ENCODE measurements around the gene CHD9.
"Not testable (repeated sequence)": the region's sequence is repeated elsewhere in the genome, so short reads cannot be mapped to it uniquely, and the experiment has no call there.

Gene CHD9

DNA sequence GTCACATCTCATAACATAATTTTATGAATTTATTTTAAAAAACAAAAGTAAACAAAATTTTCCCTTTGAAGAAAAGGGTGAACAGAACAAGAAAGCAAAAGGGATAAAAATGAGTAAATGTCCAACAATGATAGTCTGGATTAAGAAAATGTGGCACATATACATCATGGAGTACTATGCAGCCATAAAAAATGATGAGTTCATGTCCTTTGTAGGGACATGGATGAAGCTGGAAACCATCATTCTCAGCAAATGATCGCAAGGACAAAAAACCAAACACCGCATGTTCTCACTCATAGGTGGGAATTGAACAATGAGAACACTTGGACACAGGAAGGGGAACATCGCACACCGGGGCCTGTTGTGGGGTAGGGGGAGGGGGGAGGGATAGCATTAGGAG, 3.5 kb upstream of the CHD9 start:
- ATAC-seq: not testable (repeated sequence)

DNA sequence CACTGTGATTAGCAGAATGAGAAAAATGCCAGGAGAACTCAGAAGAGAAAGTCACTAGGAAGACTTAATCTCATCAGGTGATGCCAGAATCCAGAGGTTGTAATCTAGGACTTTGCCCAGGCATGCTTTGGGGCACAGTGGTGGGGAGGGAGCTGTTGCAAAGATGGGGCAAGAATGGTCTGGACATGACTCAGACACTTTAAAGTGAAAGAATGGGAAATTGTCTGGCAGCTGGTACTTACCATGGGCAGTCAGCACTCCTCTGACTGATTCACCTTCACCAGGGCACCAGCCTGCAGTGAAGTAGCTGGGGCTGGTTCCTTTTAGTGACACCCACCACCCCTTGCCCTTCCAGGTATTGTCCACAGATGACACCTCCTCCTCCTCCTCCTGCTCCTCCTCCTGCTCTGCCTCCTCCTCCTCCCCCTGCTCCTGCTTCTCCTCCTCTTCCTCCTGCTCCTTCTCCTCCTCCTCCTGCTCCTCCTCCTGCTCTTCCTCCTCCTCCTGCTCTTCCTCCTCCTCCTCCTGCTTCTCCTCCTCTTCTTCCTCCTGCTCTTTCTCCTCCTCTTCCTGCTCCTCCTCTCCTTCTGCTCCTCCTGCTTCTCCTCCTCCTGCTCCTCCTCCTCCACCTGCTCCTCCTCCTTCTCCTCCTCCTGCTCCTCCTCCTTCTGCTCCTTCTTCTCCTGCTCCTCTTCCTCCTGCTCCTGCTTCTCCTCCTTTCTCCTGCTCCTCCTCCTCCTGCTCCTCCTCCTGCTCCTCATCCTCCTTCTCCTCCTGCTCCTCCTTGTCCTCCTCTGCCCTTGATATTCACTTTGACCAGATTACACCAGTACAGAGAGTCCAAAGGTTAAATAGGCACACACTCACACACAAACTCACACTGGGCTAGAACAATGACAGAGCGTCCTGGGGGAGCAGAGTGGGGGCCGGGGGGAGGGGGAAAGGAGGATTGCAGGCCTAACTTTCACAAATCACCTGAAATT, 2.0 kb upstream of the CHD9 start, which contains the start of gene CHD9NB:
TSS of gene CHD9NB (minus strand) at position 379 of the 983 bp plus-strand sequence. CDS start 8,739 bp downstream, outside the sequence.
- TF ChIP-seq ZFP3 (CRISPR knock-in tag; IDR thresholded peaks at IDR 0.05) (no peak), TOX (CRISPR knock-in tag; IDR thresholded peaks at IDR 0.05; ENCODE audit: borderline replicate concordance) (no peak), OSR1 (CRISPR knock-in tag; IDR thresholded peaks at IDR 0.05) (no peak), ISL1 (CRISPR knock-in tag; IDR thresholded peaks at IDR 0.05) (peak; percentile 59), ZNF8 (CRISPR knock-in tag; IDR thresholded peaks at IDR 0.05) (no peak), TCF4 (CRISPR knock-in tag; IDR thresholded peaks at IDR 0.05; ENCODE audit: borderline replicate concordance) (no peak), ZC3H10 (CRISPR knock-in tag; IDR thresholded peaks at IDR 0.05) (no peak), SNAI2 (CRISPR knock-in tag; IDR thresholded peaks at IDR 0.05) (no peak), ARNTL (CRISPR knock-in tag; IDR thresholded peaks at IDR 0.05; ENCODE audit: borderline replicate concordance, low read depth) (no peak), RARB (CRISPR knock-in tag; IDR thresholded peaks at IDR 0.05) (no peak), ESRRG (CRISPR knock-in tag; IDR thresholded peaks at IDR 0.05) (no peak), GLIS3 (CRISPR knock-in tag; IDR thresholded peaks at IDR 0.05) (no peak), BACH2 (CRISPR knock-in tag; IDR thresholded peaks at IDR 0.05; ENCODE audit: borderline replicate concordance) (no peak), PPARA (CRISPR knock-in tag; IDR thresholded peaks at IDR 0.05; ENCODE audit: borderline replicate concordance) (no peak)
- TF ChIP-seq, protein P1, sequence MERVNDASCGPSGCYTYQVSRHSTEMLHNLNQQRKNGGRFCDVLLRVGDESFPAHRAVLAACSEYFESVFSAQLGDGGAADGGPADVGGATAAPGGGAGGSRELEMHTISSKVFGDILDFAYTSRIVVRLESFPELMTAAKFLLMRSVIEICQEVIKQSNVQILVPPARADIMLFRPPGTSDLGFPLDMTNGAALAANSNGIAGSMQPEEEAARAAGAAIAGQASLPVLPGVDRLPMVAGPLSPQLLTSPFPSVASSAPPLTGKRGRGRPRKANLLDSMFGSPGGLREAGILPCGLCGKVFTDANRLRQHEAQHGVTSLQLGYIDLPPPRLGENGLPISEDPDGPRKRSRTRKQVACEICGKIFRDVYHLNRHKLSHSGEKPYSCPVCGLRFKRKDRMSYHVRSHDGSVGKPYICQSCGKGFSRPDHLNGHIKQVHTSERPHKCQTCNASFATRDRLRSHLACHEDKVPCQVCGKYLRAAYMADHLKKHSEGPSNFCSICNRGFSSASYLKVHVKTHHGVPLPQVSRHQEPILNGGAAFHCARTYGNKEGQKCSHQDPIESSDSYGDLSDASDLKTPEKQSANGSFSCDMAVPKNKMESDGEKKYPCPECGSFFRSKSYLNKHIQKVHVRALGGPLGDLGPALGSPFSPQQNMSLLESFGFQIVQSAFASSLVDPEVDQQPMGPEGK (CRISPR knock-in tag; IDR thresholded peaks at IDR 0.05; ENCODE audit: borderline replicate concordance): peak; percentile 20; the same call in 1 of the 2 replicates
- TF ChIP-seq, protein P2, sequence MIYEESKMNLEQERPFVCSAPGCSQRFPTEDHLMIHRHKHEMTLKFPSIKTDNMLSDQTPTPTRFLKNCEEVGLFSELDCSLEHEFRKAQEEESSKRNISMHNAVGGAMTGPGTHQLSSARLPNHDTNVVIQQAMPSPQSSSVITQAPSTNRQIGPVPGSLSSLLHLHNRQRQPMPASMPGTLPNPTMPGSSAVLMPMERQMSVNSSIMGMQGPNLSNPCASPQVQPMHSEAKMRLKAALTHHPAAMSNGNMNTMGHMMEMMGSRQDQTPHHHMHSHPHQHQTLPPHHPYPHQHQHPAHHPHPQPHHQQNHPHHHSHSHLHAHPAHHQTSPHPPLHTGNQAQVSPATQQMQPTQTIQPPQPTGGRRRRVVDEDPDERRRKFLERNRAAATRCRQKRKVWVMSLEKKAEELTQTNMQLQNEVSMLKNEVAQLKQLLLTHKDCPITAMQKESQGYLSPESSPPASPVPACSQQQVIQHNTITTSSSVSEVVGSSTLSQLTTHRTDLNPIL (CRISPR knock-in tag; IDR thresholded peaks at IDR 0.05; ENCODE audit: low read depth): no peak
- TF ChIP-seq, protein P3, sequence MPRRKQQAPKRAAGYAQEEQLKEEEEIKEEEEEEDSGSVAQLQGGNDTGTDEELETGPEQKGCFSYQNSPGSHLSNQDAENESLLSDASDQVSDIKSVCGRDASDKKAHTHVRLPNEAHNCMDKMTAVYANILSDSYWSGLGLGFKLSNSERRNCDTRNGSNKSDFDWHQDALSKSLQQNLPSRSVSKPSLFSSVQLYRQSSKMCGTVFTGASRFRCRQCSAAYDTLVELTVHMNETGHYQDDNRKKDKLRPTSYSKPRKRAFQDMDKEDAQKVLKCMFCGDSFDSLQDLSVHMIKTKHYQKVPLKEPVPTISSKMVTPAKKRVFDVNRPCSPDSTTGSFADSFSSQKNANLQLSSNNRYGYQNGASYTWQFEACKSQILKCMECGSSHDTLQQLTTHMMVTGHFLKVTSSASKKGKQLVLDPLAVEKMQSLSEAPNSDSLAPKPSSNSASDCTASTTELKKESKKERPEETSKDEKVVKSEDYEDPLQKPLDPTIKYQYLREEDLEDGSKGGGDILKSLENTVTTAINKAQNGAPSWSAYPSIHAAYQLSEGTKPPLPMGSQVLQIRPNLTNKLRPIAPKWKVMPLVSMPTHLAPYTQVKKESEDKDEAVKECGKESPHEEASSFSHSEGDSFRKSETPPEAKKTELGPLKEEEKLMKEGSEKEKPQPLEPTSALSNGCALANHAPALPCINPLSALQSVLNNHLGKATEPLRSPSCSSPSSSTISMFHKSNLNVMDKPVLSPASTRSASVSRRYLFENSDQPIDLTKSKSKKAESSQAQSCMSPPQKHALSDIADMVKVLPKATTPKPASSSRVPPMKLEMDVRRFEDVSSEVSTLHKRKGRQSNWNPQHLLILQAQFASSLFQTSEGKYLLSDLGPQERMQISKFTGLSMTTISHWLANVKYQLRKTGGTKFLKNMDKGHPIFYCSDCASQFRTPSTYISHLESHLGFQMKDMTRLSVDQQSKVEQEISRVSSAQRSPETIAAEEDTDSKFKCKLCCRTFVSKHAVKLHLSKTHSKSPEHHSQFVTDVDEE (CRISPR knock-in tag; IDR thresholded peaks at IDR 0.05): no peak

DNA sequence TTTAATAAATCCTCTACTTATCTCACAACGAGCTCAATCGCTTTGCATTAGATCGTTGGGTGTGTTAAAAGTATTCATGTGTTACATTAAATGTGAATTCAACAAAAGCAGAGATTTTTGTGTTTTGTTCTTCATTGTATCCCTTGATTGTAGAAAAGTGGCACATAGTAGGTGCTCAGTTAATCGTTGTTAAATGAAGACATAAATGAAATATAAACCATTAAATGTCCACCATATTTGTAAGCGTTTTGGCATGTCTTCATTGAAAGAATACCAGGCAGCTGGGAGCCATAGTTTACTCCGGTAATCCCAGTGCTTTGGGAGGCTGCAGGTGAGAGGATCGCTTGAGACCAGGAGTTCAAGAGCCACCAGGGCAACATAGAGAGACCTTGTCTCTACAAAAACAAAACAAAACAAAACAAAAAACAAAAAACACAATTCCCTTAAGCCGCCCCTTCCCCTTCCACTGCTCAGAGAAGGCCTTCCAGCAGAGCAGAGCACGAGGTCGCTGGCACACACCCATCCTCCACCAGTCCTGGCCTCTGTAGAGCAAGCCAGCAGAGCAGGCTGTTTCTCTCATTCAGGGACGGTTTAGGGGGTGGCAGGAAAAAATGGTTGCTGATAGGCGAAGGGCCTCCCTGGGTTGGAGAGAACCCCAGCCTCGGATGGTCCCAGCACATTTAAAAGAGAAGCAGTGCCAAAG, 673 bp upstream of the CHD9 start:
- ATAC-seq: peak; percentile 31
- TF ChIP-seq, protein P2 (CRISPR knock-in tag; IDR thresholded peaks at IDR 0.05; ENCODE audit: low read depth): no peak
- TF ChIP-seq ZFP30 (CRISPR knock-in tag; IDR thresholded peaks at IDR 0.05): no peak
- TF ChIP-seq ZC3H10 (CRISPR knock-in tag; IDR thresholded peaks at IDR 0.05): no peak
- TF ChIP-seq SNAI2 (CRISPR knock-in tag; IDR thresholded peaks at IDR 0.05): no peak
- no peak for TF ChIP-seq OSR1 (CRISPR knock-in tag; IDR thresholded peaks at IDR 0.05)
- TF ChIP-seq RARB (CRISPR knock-in tag; IDR thresholded peaks at IDR 0.05): no peak
- TF ChIP-seq, protein P3 (CRISPR knock-in tag; IDR thresholded peaks at IDR 0.05): no peak
- TF ChIP-seq ISL1 (CRISPR knock-in tag; IDR thresholded peaks at IDR 0.05): no peak
- TF ChIP-seq ARNTL (CRISPR knock-in tag; IDR thresholded peaks at IDR 0.05; ENCODE audit: borderline replicate concordance, low read depth): no peak
- no peak for TF ChIP-seq ZNF70 (CRISPR knock-in tag; IDR thresholded peaks at IDR 0.05)
- no peak for TF ChIP-seq CSDC2 (CRISPR knock-in tag; IDR thresholded peaks at IDR 0.05)
- TF ChIP-seq TCF4 (CRISPR knock-in tag; IDR thresholded peaks at IDR 0.05; ENCODE audit: borderline replicate concordance): no peak
- TF ChIP-seq PPARA (CRISPR knock-in tag; IDR thresholded peaks at IDR 0.05; ENCODE audit: borderline replicate concordance): no peak
- TF ChIP-seq ZFP3 (CRISPR knock-in tag; IDR thresholded peaks at IDR 0.05): no peak
- TF ChIP-seq BACH2 (CRISPR knock-in tag; IDR thresholded peaks at IDR 0.05; ENCODE audit: borderline replicate concordance): no peak

More for the DNA sequence above, 2.0 kb upstream of the CHD9 start, which contains the start of gene CHD9NB:
- peak; percentile 67 for ATAC-seq

Measured in SK-N-SH treated with all-trans-retinoic acid at 6 μM for 48 hours (cell line).